Stimulated activated CD8-positive, alpha-beta memory T cell treated with anti-CD3 and anti-CD28 coated beads, Interleukin-12 subunit alpha, Interleukin-12 subunit beta, amount 100 ng/mL, for 4 hours (primary cell): ENCODE results near the gene STKLD1.

Source experiments
- DNase-seq: peaks from one replicate; pipeline ENCODE4 v3.0.0-alpha.2; 2020; ENCODE audit warnings: low read depth

STKLD1 gene

GRCh38 chr9:133417541-133418461 lies 41.6 kb downstream of the STKLD1 start, which contains the start of gene REXO4:
TSS of gene REXO4 (minus strand) at chr9:133418010. CDS start at chr9:133417844, 166 bp downstream.
- peak; percentile 68 for DNase-seq

GRCh38 chr9:133419005-133419404 lies 42.8 kb downstream of the STKLD1 start:
- DNase-seq = no peak

GRCh38 chr9:133420392-133420827 lies 44.2 kb downstream of the STKLD1 start:
- no peak for DNase-seq

- DNase-seq = no peak
Measured at GRCh38 chr9:133421615-133422542, 45.7 kb downstream of the STKLD1 start, which contains the start of gene ADAMTS13. TSS of gene ADAMTS13 (plus strand) at chr9:133422367. CDS start at chr9:133422444, 77 bp downstream.

GRCh38 chr9:133423216-133423615 lies 47.0 kb downstream of the STKLD1 start:
- DNase-seq = no peak

- no peak for DNase-seq
Measured at GRCh38 chr9:133424187-133424586, 48.0 kb downstream of the STKLD1 start.

GRCh38 chr9:133425049-133425632 lies 49.0 kb downstream of the STKLD1 start:
- DNase-seq = no peak

GRCh38 chr9:133426011-133426410 lies 49.8 kb downstream of the STKLD1 start:
- no peak for DNase-seq

GRCh38 chr9:133427658-133428348 lies 51.6 kb downstream of the STKLD1 start:
- no peak for DNase-seq

GRCh38 chr9:133428617-133429101 lies 52.5 kb downstream of the STKLD1 start:
- no peak for DNase-seq

GRCh38 chr9:133429214-133429613 lies 53.0 kb downstream of the STKLD1 start:
- no peak for DNase-seq

GRCh38 chr9:133429641-133430161 lies 53.5 kb downstream of the STKLD1 start:
- DNase-seq = no peak

- no peak for DNase-seq
Measured at GRCh38 chr9:133430244-133430643, 54.1 kb downstream of the STKLD1 start.

GRCh38 chr9:133433351-133433843 lies 57.2 kb downstream of the STKLD1 start:
- DNase-seq = no peak

- DNase-seq = no peak
Measured at GRCh38 chr9:133436681-133437080, 60.5 kb downstream of the STKLD1 start.

- DNase-seq = no peak
Measured at GRCh38 chr9:133437753-133438531, 61.8 kb downstream of the STKLD1 start.

- DNase-seq = no peak
Measured at GRCh38 chr9:133439337-133439736, 63.2 kb downstream of the STKLD1 start.

GRCh38 chr9:133440874-133441273 lies 64.7 kb downstream of the STKLD1 start:
- DNase-seq = no peak

- no peak for DNase-seq
Measured at GRCh38 chr9:133441571-133441970, 65.4 kb downstream of the STKLD1 start.

GRCh38 chr9:133443248-133443647 lies 67.1 kb downstream of the STKLD1 start:
- no peak for DNase-seq
